HepG2 (cell line): ENCODE measurements around the gene CCDC136. TPM values are rescaled to one million over a fixed set of nuclear protein-coding genes. Genes with fewer than 3 reads are reported as not detected.

Experiments
- ATAC-seq: fragments of 200-7000 bp; cut with Tn5 transposase; 3 replicates; pipeline ENCODE4 v1.9.1; 2020; ENCODE audit warnings: mild to moderate bottlenecking, moderate library complexity
- BruUV-seq: library from RNA; stranded (reverse); fragments of 400-500 nt; replicated peaks from 2 replicates; lab custom pipeline; 2021; lab: Mats Ljungman, UMichigan
- CTCF ChIA-PET: fragments of 300-600 bp; formaldehyde crosslinking; extraction: SDS; loops from one replicate; lab custom pipeline; 2021; ENCODE audit warnings: low total read pairs, inconsistent platforms, low intra/inter-chr PET ratio; lab: Yijun Ruan, JAX
- POLR2A ChIA-PET: fragments of 350-600 bp; sonication (Branson Sonifier 250); formaldehyde crosslinking; loops from one replicate; lab custom pipeline; 2020; ENCODE audit warnings: antibody characterized with exemption, inconsistent platforms; lab: Yijun Ruan, JAX
- DNase-seq: peaks from one replicate; pipeline ENCODE4 v3.0.0-alpha.2; 2015; ENCODE audit warnings: low spot score
- FAIRE-seq: peaks from 3 replicates; lab custom pipeline; 2011; peaks lifted over from hg19 to GRCh38; lab: Jason Lieb, UNC
- H2AFZ ChIP-seq: one replicate; pipeline ENCODE4 v1.6.1; 2011; ENCODE audit warnings: low read length, inconsistent platforms
- H3K27ac ChIP-seq: fragments of 300-600 bp; 3 replicates; pipeline ENCODE4 v1.8.0; 2011; ENCODE audit warnings: mixed run types, mild to moderate bottlenecking, mixed read lengths, low read length, inconsistent platforms; ENCODE audit not compliant: insufficient read depth; ENCODE audit errors: extremely low read length
- H3K27me3 ChIP-seq, 2 experiments: fragments of 200-600 bp in 1 of 2; 2 replicates in 1 of 2; 3 replicates in 1 of 2; pipeline versions ENCODE4 v1.6.0 to v1.8.0; 2011; ENCODE audit warnings: low read length in 2 of 2, mild to moderate bottlenecking in 2 of 2, moderate library complexity in 2 of 2, inconsistent platforms in 1 of 2; ENCODE audit not compliant: insufficient read depth in 2 of 2, control insufficient read depth in 1 of 2
- H3K36me3 ChIP-seq, 2 experiments: fragments of 200-600 bp in 1 of 2; replicated peaks in 1 of 2; 2 replicates in 1 of 2; 3 replicates in 1 of 2; pipeline versions ENCODE4 v1.5.1 to v1.8.0; 2011; ENCODE audit warnings: low read length in 2 of 2, inconsistent platforms in 1 of 2; ENCODE audit not compliant: insufficient read depth in 2 of 2, control insufficient read depth in 1 of 2
- H3K4me1 ChIP-seq: 2 replicates; pipeline ENCODE4 v1.5.1; 2012; ENCODE audit warnings: low read length, inconsistent platforms; ENCODE audit not compliant: insufficient read depth
- H3K4me2 ChIP-seq: 2 replicates; pipeline ENCODE4 v1.6.0; 2011; ENCODE audit warnings: low read depth, low read length, inconsistent platforms
- H3K4me3 ChIP-seq, 3 experiments: fragments of 200-600 bp in 1 of 3; sonication (generic), shearing (Covaris generic) in 1 of 3; replicated peaks in 1 of 3; 2 replicates each; pipeline ENCODE4 v1.5.1; 2011 to 2016; ENCODE audit warnings: low read length in 3 of 3, inconsistent platforms in 2 of 3, low read depth in 2 of 3, mild to moderate bottlenecking in 2 of 3, control low read depth in 1 of 3, mixed read lengths in 1 of 3; ENCODE audit not compliant: insufficient read depth in 1 of 3
- H3K79me2 ChIP-seq: one replicate; pipeline ENCODE4 v1.6.1; 2011; ENCODE audit warnings: low read length, inconsistent platforms; ENCODE audit not compliant: insufficient read depth
- H3K9ac ChIP-seq: 2 replicates; pipeline ENCODE4 v1.6.0; 2011; ENCODE audit warnings: mild to moderate bottlenecking, low read depth, low read length, inconsistent platforms; ENCODE audit not compliant: insufficient read depth
- H3K9me3 ChIP-seq: 2 replicates; pipeline ENCODE4 v1.5.1; 2012; ENCODE audit warnings: mild to moderate bottlenecking, low read length
- H4K20me1 ChIP-seq: 2 replicates; pipeline ENCODE4 v1.6.0; 2011; ENCODE audit warnings: inconsistent platforms, mild to moderate bottlenecking, low read length, moderate library complexity; ENCODE audit not compliant: insufficient read depth
- AFF4 ChIP-seq: sonication (generic); formaldehyde crosslinking; IDR thresholded peaks from 2 replicates; pipeline ENCODE4 v1.4.0; 2020; ENCODE audit warnings: missing genetic modification reagents
- BRF2 ChIP-seq: sonication (generic); formaldehyde crosslinking; IDR thresholded peaks from 2 replicates; pipeline ENCODE4 v1.8.1; 2022; ENCODE audit warnings: mild to moderate bottlenecking, missing genetic modification reagents
- CREM ChIP-seq, 2 experiments: sonication (generic) in 1 of 2; formaldehyde crosslinking in 1 of 2; IDR thresholded peaks; 2 replicates each; pipeline versions ENCODE4 v1.4.0 to v1.6.1; 2016 to 2020; ENCODE audit warnings: antibody characterized with exemption in 1 of 2, mild to moderate bottlenecking in 1 of 2, missing genetic modification reagents in 1 of 2
- KAT7 ChIP-seq: IDR thresholded peaks from 2 replicates; pipeline ENCODE4 v1.6.1; 2018; ENCODE audit warnings: borderline replicate concordance, missing compliant biosample characterization
- KDM3A ChIP-seq: IDR thresholded peaks from 2 replicates; pipeline ENCODE4 v1.6.1; 2018; ENCODE audit warnings: low read depth, missing compliant biosample characterization
- MLLT10 ChIP-seq: sonication (generic); formaldehyde crosslinking; IDR thresholded peaks from 2 replicates; pipeline ENCODE4 v1.4.0; 2020; ENCODE audit warnings: missing genetic modification reagents
- RXRB ChIP-seq: IDR thresholded peaks from 2 replicates; pipeline ENCODE4 v1.6.1; 2016; ENCODE audit warnings: borderline replicate concordance, missing genetic modification reagents, missing compliant biosample characterization
- ZBTB7B ChIP-seq: sonication (generic); formaldehyde crosslinking; IDR thresholded peaks from 2 replicates; pipeline ENCODE4 v1.4.0; 2020; ENCODE audit warnings: missing genetic modification reagents
- ZNF510 ChIP-seq: sonication (generic); formaldehyde crosslinking; IDR thresholded peaks from 2 replicates; pipeline ENCODE4 v1.4.0; 2020; ENCODE audit warnings: low read depth, mild to moderate bottlenecking, missing genetic modification reagents
- ZNF546 ChIP-seq: sonication (generic); formaldehyde crosslinking; conservative IDR thresholded peaks from 2 replicates; pipeline ENCODE4 v1.8.1; 2023; ENCODE audit warnings: mild to moderate bottlenecking, missing genetic modification reagents
- WGBS: methylation state at CpG from one replicate; pipeline ENCODE4 v1.1.6; 2017; ENCODE audit warnings: low lambda C conversion rate; 5-methylcytosine and 5-hydroxymethylcytosine counted together
- in situ Hi-C: cut with HindIII; loops from 2 replicates; pipeline ENCODE4 v1.10.0; 2017; ENCODE audit warnings: low pct_unique_long_range_greater_than_20kb; ENCODE audit not compliant: extremely low pct_ligation_motif_present
- intact Hi-C: fragments of 100-400 bp; cut with micrococcal nuclease; formaldehyde crosslinking; loops from one replicate; pipeline ENCODE4 v1.10.0; 2022; ENCODE audit not compliant: unreplicated experiment
- polyA plus RNA-seq, 8 experiments: library from polyadenylated mRNA; depleted of rRNA in 3 of 8; stranded (reverse) in 7 of 8; unstranded in 1 of 8; fragments of >200 nt; fragmentation: Illumina TruSeq in 4 of 8; extraction: Trizol in 4 of 8; gene quantifications; 2 replicates each; pipeline versions ENCODE4 v1.2.1 to v1.2.3, GENCODE V29; 2011 to 2016; ENCODE audit warnings: low read depth in 4 of 8, missing spikeins in 1 of 8, mixed read lengths in 1 of 8; ENCODE audit not compliant: insufficient read depth in 1 of 8
- total RNA-seq, 5 experiments: library from RNA; depleted of rRNA; stranded (reverse); fragments of >200 nt; fragmentation: Illumina TruSeq; extraction: Trizol; gene quantifications; 2 replicates each; pipeline ENCODE4 v1.2.3, GENCODE V29; 2016; ENCODE audit warnings: low read depth in 1 of 5
- TF ChIP-seq, protein P1 (sequence below): sonication (generic); formaldehyde crosslinking; IDR thresholded peaks from 2 replicates; pipeline ENCODE4 v1.5.0; 2020; ENCODE audit warnings: missing genetic modification reagents

The CCDC136 gene
- total and polyA plus RNA-seq, 2 of the 13 experiments (the other 11 are each of a cell fraction or from before 2014, with no cell fraction given): 0.04 to 0.38 TPM

- Histone ChIP-seq H3K79me2 (no peaks in the 10 kb centered on the region), H3K9me3 (no peaks in the 10 kb centered on the region), H3K36me3 (no peaks in the 10 kb centered on the region), H3K9ac (no peak overlapping the region), H3K4me3 (no peak overlapping the region), H4K20me1 (no peaks in the 10 kb centered on the region), H2AFZ (no peak overlapping the region), H3K27me3 (peaks cover 5 to 20% of the 10 kb centered on the region in 2 experiments; a peak in 2 of 5 replicates), H3K4me2 (no peak overlapping the region), H3K4me1 (peaks cover 11% of the 10 kb centered on the region), H3K27ac (no peak overlapping the region)
- FAIRE-seq (no peak), DNase-seq (no peak), ATAC-seq (no peak)
- CTCF ChIA-PET: no interaction called here
- POLR2A ChIA-PET: no interaction called here
- TF ChIP-seq RXRB (no peak), ZBTB7B (CRISPR knock-in tag) (no peak), ZNF546 (CRISPR knock-in tag) (no peak)
- in situ Hi-C loops (no loop called here), intact Hi-C loops (no loop called here)
- BruUV-seq: no TSS peak
- 36% methylated on average over 5 of the region's 5 CpGs for WGBS
Measured at GRCh38 chr7:128845475-128845874, 53.7 kb downstream of the CCDC136 start.

- BruUV-seq: no TSS peak
- DNase-seq: no peak
- Histone ChIP-seq H4K20me1 (no peaks in the 10 kb centered on the region), H3K79me2 (no peaks in the 10 kb centered on the region), H3K27ac (no peak overlapping the region), H3K9ac (no peak overlapping the region), H3K4me1 (peaks cover 11% of the 10 kb centered on the region), H3K4me2 (no peak overlapping the region), H3K4me3 (no peak overlapping the region), H2AFZ (no peak overlapping the region), H3K36me3 (no peaks in the 10 kb centered on the region), H3K9me3 (no peaks in the 10 kb centered on the region), H3K27me3 (peaks cover 7 to 20% of the 10 kb centered on the region in 2 experiments; a peak in 2 of 5 replicates)
- FAIRE-seq: no peak
- in situ Hi-C loops: no loop called here
- no peak for ATAC-seq
- CTCF ChIA-PET: no interaction called here
- intact Hi-C loops: no loop called here
- WGBS: 40% methylated on average over 1 of the region's 19 CpGs
- POLR2A ChIA-PET: no interaction called here
- no peak for TF ChIP-seq CREM (IDR thresholded peaks at IDR 0.05)
- TF ChIP-seq CREM (CRISPR knock-in tag; IDR thresholded peaks at IDR 0.05): no peak
- no peak for TF ChIP-seq KDM3A (CRISPR knock-in tag)
- TF ChIP-seq ZNF510 (CRISPR knock-in tag): no peak
- TF ChIP-seq KAT7: no peak
- no peak for TF ChIP-seq MLLT10 (CRISPR knock-in tag)
- no peak for TF ChIP-seq BRF2 (CRISPR knock-in tag)
- TF ChIP-seq, protein P1, sequence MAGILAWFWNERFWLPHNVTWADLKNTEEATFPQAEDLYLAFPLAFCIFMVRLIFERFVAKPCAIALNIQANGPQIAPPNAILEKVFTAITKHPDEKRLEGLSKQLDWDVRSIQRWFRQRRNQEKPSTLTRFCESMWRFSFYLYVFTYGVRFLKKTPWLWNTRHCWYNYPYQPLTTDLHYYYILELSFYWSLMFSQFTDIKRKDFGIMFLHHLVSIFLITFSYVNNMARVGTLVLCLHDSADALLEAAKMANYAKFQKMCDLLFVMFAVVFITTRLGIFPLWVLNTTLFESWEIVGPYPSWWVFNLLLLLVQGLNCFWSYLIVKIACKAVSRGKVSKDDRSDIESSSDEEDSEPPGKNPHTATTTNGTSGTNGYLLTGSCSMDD (CRISPR knock-in tag): no peak
- no peak for TF ChIP-seq AFF4
Measured at GRCh38 chr7:128845987-128846386, 54.2 kb downstream of the CCDC136 start.
